Kidney (tissue), 14 donors: ENCODE data around the gene AUTS2. TPM values are rescaled to one million over a fixed set of nuclear protein-coding genes. Genes with fewer than 3 reads are reported as not detected.

Experiments used
- DNase-seq, 5 donors: peaks; one replicate each; pipeline ENCODE4 v3.0.0-alpha.2; 2013 to 2020
- FAIRE-seq: peaks from 2 replicates; lab custom pipeline; 2012; peaks lifted over from hg19 to GRCh38; lab: Jason Lieb, UNC
- H3K27ac ChIP-seq, 2 donors: one replicate each; pipeline ENCODE4 v1.7.0; 2013; ENCODE audit warnings: low read depth in 2 of 2, low read length in 2 of 2, inconsistent platforms in 1 of 2
- H3K27me3 ChIP-seq: one replicate; pipeline ENCODE4 v1.7.1; 2013; ENCODE audit warnings: low read length, inconsistent platforms; ENCODE audit not compliant: control insufficient read depth, insufficient read depth
- H3K36me3 ChIP-seq, 3 donors: one replicate each; pipeline versions ENCODE4 v1.7.0 to v1.7.1; 2013; ENCODE audit warnings: low read length in 3 of 3, control low read depth in 1 of 3, inconsistent platforms in 1 of 3; ENCODE audit not compliant: insufficient read depth in 3 of 3, control insufficient read depth in 2 of 3
- H3K4me1 ChIP-seq, 3 donors: one replicate each; pipeline versions ENCODE4 v1.7.0 to v1.7.1; 2013; ENCODE audit warnings: low read length in 3 of 3, inconsistent platforms in 1 of 3, low read depth in 1 of 3; ENCODE audit not compliant: control insufficient read depth in 2 of 3, insufficient read depth in 2 of 3
- H3K4me3 ChIP-seq, 3 donors: one replicate each; pipeline versions ENCODE4 v1.7.0 to v1.8.1; 2013; ENCODE audit warnings: low read length in 3 of 3, control low read depth in 1 of 3, inconsistent platforms in 1 of 3
- H3K9ac ChIP-seq, 3 donors: one replicate each; pipeline versions ENCODE4 v1.7.0 to v1.7.1; 2013; ENCODE audit warnings: low read length in 3 of 3, control low read depth in 1 of 3, inconsistent platforms in 1 of 3
- H3K9me3 ChIP-seq, 3 donors: one replicate each; pipeline versions ENCODE4 v1.7.0 to v1.7.1; 2013; ENCODE audit warnings: low read length in 3 of 3, control low read depth in 1 of 3, inconsistent platforms in 1 of 3; ENCODE audit not compliant: control insufficient read depth in 2 of 3, insufficient read depth in 1 of 3
- CTCF ChIP-seq: IDR thresholded peaks from 3 replicates; pipeline ENCODE4 v1.5.1; 2012; ENCODE audit warnings: mild to moderate bottlenecking, moderate library complexity, borderline replicate concordance; ENCODE audit not compliant: insufficient read depth; ENCODE audit errors: extremely low read depth
- intact Hi-C: fragments of 100-400 bp; cut with DNase I; formaldehyde crosslinking; loops from one replicate; pipeline ENCODE4 v1.11.1; 2022
- polyA plus RNA-seq: library from polyadenylated mRNA; stranded (reverse); fragments of 350-450 nt; fragmentation: Illumina TruSeq; extraction: RNeasy Lipid Tissue Mini Kit (QIAGEN cat#74804); gene quantifications from one replicate; pipeline ENCODE4 v1.2.3, GENCODE V29; 2014; ENCODE audit warnings: low read depth, low replicate concordance; ENCODE audit not compliant: insufficient read depth
- total RNA-seq: library from RNA; stranded (reverse); fragmentation: NEBNext Ultra II Directional; extraction: Animal tissue kit (Norgen Biotek cat#: 25700); gene quantifications from one replicate; pipeline ENCODE4 v1.2.1, GENCODE V29; 2021
- donor health status: control.
- donor health status: control.
- donor health status: control.
- donor health status: control.
- donor health status: control.
- donor health status: DM: yes; HTN: yes; CAD: no.
- donor health status: Normal renal cell carcinoma (clear cell type).

The AUTS2 gene
- total and polyA plus RNA-seq, 2 donors from 2014 or later, result 5.2 to 33.8 TPM

DNA sequence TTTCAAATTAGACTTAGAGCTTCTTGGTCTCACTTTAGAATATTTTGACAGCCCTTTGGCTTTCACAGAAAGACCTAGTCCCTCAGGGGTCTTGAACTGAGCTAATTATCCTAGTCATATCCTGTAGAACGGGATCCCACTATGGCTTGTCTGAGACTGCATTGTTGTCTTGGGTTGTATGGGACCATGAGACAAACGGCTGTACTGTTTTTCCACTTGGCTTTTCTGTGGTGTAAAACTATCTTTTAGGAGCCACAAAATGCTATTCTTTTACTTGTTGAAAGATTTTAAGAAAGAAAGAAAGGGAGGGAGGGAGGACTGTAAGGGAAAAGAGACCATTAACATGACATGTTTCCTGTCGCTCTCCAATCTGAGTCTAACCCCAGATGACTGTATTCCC is 432.5 kb downstream of the AUTS2 start:
- DNase-seq, result no peak
- no peak overlapping the region for H3K27ac ChIP-seq
- peaks cover 0 to 2% (median 0%) of the 10 kb centered on the region in 3 donors for H3K4me1 ChIP-seq
- intact Hi-C loops, result no loop called here
- no peak overlapping the region for H3K4me3 ChIP-seq
- TF ChIP-seq CTCF, result no peak
- no peak overlapping the region for H3K9ac ChIP-seq
- H3K36me3 ChIP-seq, result no peaks in the 10 kb centered on the region
- FAIRE-seq, result no peak
- no peaks in the 10 kb centered on the region for H3K9me3 ChIP-seq
- H3K27me3 ChIP-seq, result no peaks in the 10 kb centered on the region

DNA sequence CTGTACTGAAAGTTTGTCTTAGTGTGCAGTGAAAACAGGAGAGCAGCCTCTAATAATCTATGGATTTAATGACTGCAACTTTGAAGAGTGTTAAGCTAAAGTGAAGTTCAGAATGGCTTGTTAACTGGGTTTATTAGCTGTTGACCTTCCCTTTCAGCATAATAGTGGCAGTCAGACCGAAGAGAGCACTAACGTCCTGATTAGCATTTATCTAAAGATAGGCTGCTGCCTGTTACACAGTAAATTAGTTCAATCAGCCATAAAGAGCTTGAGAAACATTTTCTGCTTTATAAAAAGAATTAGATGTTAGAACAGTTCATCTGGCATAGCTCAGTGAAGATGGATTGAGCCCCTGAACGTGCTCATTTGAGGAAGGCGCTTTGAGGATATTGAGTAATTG is 433.0 kb downstream of the AUTS2 start:
- intact Hi-C loops, result no loop called here
- FAIRE-seq (no peak), DNase-seq (no peak)
- H3K4me3 ChIP-seq, result no peak overlapping the region
- no peak overlapping the region for H3K9ac ChIP-seq
- H3K36me3 ChIP-seq, result no peaks in the 10 kb centered on the region
- no peaks in the 10 kb centered on the region for H3K27me3 ChIP-seq
- no peaks in the 10 kb centered on the region for H3K9me3 ChIP-seq
- H3K4me1 ChIP-seq, result peaks cover 0 to 2% (median 0%) of the 10 kb centered on the region in 3 donors
- no peak overlapping the region for H3K27ac ChIP-seq
- no peak for TF ChIP-seq CTCF

DNA sequence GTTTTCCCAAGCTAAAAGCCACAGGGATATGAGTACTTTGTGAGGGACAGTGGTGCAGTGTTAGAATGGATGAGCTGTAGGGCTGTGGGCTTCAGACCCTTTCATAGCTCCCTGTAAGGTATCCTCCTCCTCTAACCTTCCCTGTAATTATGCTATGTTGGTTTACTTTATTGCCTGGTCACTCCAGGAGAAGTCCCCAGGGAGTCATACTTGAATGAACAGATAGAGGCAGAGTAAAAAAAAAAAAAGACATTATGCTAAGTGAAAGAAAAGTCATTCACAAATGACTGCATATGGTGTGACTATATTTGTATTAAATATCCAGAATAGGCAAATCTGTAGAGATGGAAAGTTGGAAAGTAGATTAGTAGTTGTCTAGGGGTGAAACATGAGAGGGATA is 434.4 kb downstream of the AUTS2 start:
- DNase-seq (no peak), FAIRE-seq (no peak)
- no peak overlapping the region for H3K27ac ChIP-seq
- intact Hi-C loops, result no loop called here
- no peak overlapping the region for H3K9ac ChIP-seq
- H3K4me1 ChIP-seq, result peaks cover 0 to 2% (median 0%) of the 10 kb centered on the region in 3 donors
- no peak for TF ChIP-seq CTCF
- H3K9me3 ChIP-seq, result no peaks in the 10 kb centered on the region
- H3K27me3 ChIP-seq, result no peaks in the 10 kb centered on the region
- no peak overlapping the region for H3K4me3 ChIP-seq
- no peaks in the 10 kb centered on the region for H3K36me3 ChIP-seq

DNA sequence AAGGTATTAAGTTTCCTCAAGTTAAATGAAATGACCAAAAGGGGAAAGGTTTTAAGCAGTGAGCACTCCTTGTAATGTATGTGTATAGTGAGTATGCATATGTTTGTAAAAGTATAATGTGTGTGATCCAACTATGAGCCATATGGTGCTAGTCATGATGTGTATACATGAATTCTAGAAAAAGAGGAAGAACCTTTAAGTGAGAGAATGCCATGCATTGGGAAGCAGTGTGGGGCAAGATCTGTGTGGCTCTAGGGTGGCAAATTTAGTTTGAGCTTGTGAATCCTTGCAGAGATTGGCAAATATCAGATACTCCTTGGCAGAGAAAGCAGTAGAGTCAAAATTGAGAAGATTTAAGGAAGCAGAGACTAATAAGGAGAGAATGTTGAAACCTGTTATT is 435.0 kb downstream of the AUTS2 start:
- Histone ChIP-seq H3K9ac (no peak overlapping the region), H3K27me3 (no peaks in the 10 kb centered on the region), H3K4me1 (peaks cover 0 to 2% (median 0%) of the 10 kb centered on the region in 3 donors), H3K9me3 (no peaks in the 10 kb centered on the region), H3K27ac (no peak overlapping the region), H3K36me3 (no peaks in the 10 kb centered on the region), H3K4me3 (no peak overlapping the region)
- no peak for TF ChIP-seq CTCF
- DNase-seq (no peak), FAIRE-seq (no peak)
- intact Hi-C loops, result no loop called here
